Smooth muscle cell (in vitro differentiated cells): ENCODE measurements around the gene PROK1. TPM values are rescaled to one million over a fixed set of nuclear protein-coding genes. Genes with fewer than 3 reads are reported as not detected.
"Not testable (repeated sequence)": the region's sequence is repeated elsewhere in the genome, so short reads cannot be mapped to it uniquely, and the experiment has no call there.

Experiments used
- DNase-seq: peaks from one replicate; lab custom pipeline; 2025; ENCODE audit not compliant: unreplicated experiment; lab: John Stamatoyannopoulos, UW
- H2AFZ ChIP-seq: fragments of 200-600 bp; sonication (generic); 2 replicates; pipeline ENCODE4 v1.6.0; 2016; ENCODE audit warnings: antibody characterized with exemption, low read depth, mild to moderate bottlenecking
- H3F3A ChIP-seq: fragments of 200-600 bp; sonication (generic); 2 replicates; pipeline ENCODE4 v1.6.0; 2017; ENCODE audit warnings: antibody characterized with exemption, low read depth
- H3K27ac ChIP-seq: fragments of 200-600 bp; sonication (generic); 2 replicates; pipeline ENCODE4 v1.5.1; 2016; ENCODE audit warnings: low read depth, mild to moderate bottlenecking
- H3K27me3 ChIP-seq: fragments of 200-600 bp; sonication (generic); 2 replicates; pipeline ENCODE4 v1.6.1; 2016; ENCODE audit warnings: low read depth, mild to moderate bottlenecking
- H3K36me3 ChIP-seq: fragments of 200-600 bp; sonication (generic); 2 replicates; pipeline ENCODE4 v1.5.1; 2016; ENCODE audit warnings: low read depth
- H3K4me1 ChIP-seq: fragments of 200-600 bp; sonication (generic); 2 replicates; pipeline ENCODE4 v1.5.1; 2016; ENCODE audit warnings: low read depth
- H3K4me2 ChIP-seq: fragments of 200-600 bp; sonication (generic); 2 replicates; pipeline ENCODE4 v1.6.0; 2016; ENCODE audit warnings: mild to moderate bottlenecking
- H3K4me3 ChIP-seq: fragments of 200-600 bp; sonication (generic); 2 replicates; pipeline ENCODE4 v1.5.1; 2016; ENCODE audit warnings: mild to moderate bottlenecking
- H3K79me2 ChIP-seq: fragments of 200-600 bp; sonication (generic); 2 replicates; pipeline ENCODE4 v1.6.0; 2016; ENCODE audit warnings: low read depth, mild to moderate bottlenecking
- H3K9ac ChIP-seq: fragments of 200-600 bp; sonication (generic); 2 replicates; pipeline ENCODE4 v1.6.0; 2016; ENCODE audit warnings: low read depth
- H3K9me3 ChIP-seq: fragments of 200-600 bp; sonication (generic); replicated peaks from 2 replicates; pipeline ENCODE4 v1.5.1; 2016; ENCODE audit warnings: low read depth
- H4K20me1 ChIP-seq: fragments of 200-600 bp; sonication (generic); 2 replicates; pipeline ENCODE4 v1.6.0; 2016; ENCODE audit warnings: low read depth
- WGBS: methylation state at CpG from one replicate; pipeline ENCODE4 v1.1.7; 2016; ENCODE audit warnings: low lambda C conversion rate; 5-methylcytosine and 5-hydroxymethylcytosine counted together
- polyA plus RNA-seq: library from polyadenylated mRNA; unstranded; fragments of >200 nt; fragmentation: Nextera tagmentation; extraction: Ambion mirVana; gene quantifications from 2 replicates; pipeline ENCODE4 v1.2.1, GENCODE V29; 2016
- total RNA-seq: library from RNA; depleted of rRNA; stranded (reverse); fragments of >200 nt; gene quantifications from 2 replicates; pipeline ENCODE4 v1.2.3, GENCODE V29; 2014
- TF ChIP-seq, protein P1 (sequence below): fragments of 200-600 bp; sonication (generic); IDR thresholded peaks from 2 replicates; pipeline ENCODE4 v1.5.1; 2017; ENCODE audit warnings: borderline replicate concordance, mild to moderate bottlenecking, antibody characterized with exemption; ENCODE audit not compliant: insufficient read depth, poor library complexity, severe bottlenecking

The PROK1 gene, protein sequence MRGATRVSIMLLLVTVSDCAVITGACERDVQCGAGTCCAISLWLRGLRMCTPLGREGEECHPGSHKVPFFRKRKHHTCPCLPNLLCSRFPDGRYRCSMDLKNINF
- total RNA-seq = 43.0 and 45.2 TPM in 2 replicates
- polyA plus RNA-seq = 66.2 and 69.5 TPM in 2 replicates

DNA sequence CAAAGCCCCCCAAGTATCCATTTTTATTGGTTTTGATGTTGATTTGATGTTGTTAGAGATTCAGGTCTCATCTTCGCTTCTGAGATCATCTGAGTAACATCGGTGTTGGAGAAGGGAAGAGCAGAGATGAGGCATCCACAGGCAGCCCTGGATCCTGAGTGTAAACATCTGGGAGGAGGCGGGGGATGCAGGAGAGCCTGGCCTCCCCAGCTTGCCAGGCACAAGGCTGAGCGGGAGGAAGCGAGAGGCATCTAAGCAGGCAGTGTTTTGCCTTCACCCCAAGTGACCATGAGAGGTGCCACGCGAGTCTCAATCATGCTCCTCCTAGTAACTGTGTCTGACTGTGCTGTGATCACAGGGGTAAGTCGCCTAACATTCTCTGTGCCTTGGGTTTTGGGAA, at the start of gene PROK1:
Gene PROK1 (plus strand): TSS at position 221 of the 400 bp plus-strand sequence. CDS start 68 bp downstream, at position 289.
- Histone ChIP-seq H2AFZ (peak within 1 kb of the TSS; percentile 59), H3K4me1 (no peaks in the 10 kb centered on the region), H4K20me1 (no peaks in the 10 kb centered on the region), H3K9ac (no peak within 1 kb of the TSS), H3K4me3 (peak within 1 kb of the TSS; percentile 22), H3K27ac (no peak within 1 kb of the TSS), H3K4me2 (peak within 1 kb of the TSS; percentile 69), H3K9me3 (no peaks in the 10 kb centered on the region), H3K79me2 (peaks cover 10% of the 10 kb centered on the region), H3K36me3 (no peaks in the 10 kb centered on the region), H3F3A (no peaks in the 10 kb centered on the region), H3K27me3 (no peaks in the 10 kb centered on the region)
- TF ChIP-seq, protein P1, sequence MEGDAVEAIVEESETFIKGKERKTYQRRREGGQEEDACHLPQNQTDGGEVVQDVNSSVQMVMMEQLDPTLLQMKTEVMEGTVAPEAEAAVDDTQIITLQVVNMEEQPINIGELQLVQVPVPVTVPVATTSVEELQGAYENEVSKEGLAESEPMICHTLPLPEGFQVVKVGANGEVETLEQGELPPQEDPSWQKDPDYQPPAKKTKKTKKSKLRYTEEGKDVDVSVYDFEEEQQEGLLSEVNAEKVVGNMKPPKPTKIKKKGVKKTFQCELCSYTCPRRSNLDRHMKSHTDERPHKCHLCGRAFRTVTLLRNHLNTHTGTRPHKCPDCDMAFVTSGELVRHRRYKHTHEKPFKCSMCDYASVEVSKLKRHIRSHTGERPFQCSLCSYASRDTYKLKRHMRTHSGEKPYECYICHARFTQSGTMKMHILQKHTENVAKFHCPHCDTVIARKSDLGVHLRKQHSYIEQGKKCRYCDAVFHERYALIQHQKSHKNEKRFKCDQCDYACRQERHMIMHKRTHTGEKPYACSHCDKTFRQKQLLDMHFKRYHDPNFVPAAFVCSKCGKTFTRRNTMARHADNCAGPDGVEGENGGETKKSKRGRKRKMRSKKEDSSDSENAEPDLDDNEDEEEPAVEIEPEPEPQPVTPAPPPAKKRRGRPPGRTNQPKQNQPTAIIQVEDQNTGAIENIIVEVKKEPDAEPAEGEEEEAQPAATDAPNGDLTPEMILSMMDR = no peak
- WGBS = 61% methylated on average over 8 of the region's 8 CpGs
- no peak for DNase-seq

DNA sequence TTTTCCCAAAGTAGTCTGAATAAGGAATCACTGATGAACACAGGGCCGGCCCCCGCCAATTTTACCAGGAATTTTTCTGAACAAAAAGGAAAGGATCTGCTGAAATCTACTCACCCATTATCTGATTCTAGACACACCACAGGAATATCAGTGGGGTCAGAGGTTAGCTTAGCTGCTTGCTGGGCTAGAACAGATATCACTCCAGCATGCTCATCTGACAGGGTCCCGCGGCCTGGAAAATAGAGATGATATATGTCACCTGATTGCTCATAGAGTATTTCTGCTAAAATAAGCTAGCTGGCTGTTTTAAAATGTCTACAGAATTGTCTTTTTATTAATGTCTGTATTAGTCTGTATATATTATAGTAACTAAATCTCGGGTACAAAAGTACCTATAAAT, 47.1 kb upstream of the PROK1 start:
- H3K27ac ChIP-seq = no peak overlapping the region
- peaks cover 3% of the 10 kb centered on the region for H3K4me1 ChIP-seq
- H3K4me3 ChIP-seq = no peak overlapping the region
- H3F3A ChIP-seq = no peaks in the 10 kb centered on the region
- H3K36me3 ChIP-seq = no peaks in the 10 kb centered on the region
- H3K9me3 ChIP-seq = no peaks in the 10 kb centered on the region
- 92% methylated on average over 5 of the region's 5 CpGs for WGBS
- no peaks in the 10 kb centered on the region for H3K27me3 ChIP-seq
- DNase-seq = no peak
- no peak overlapping the region for H2AFZ ChIP-seq
- H3K79me2 ChIP-seq = peaks cover 13% of the 10 kb centered on the region
- no peaks in the 10 kb centered on the region for H4K20me1 ChIP-seq
- no peak overlapping the region for H3K9ac ChIP-seq
- TF ChIP-seq, protein P1 = no peak
- no peak overlapping the region for H3K4me2 ChIP-seq

DNA sequence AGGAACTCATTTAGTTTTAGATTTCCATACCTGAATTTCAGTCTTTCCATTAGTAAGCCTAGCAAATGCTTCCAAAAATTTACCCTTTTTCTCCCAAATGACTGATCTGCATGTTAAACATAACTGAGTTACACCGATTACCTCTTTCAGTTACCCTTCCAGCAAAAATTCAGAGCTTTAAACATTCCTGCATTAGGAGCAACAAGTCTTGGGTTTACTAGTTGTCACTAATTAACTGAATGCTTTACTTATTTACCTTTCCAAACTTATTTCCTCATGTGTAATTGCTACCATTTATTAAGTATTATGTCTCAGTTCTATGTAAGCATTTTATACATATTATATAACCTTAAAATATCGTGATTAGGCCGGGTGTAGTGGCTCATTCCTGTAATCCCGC, 46.5 kb upstream of the PROK1 start:
- WGBS = 97% methylated on average over 4 of the region's 4 CpGs
- H3K79me2 ChIP-seq = peaks cover 13% of the 10 kb centered on the region

DNA sequence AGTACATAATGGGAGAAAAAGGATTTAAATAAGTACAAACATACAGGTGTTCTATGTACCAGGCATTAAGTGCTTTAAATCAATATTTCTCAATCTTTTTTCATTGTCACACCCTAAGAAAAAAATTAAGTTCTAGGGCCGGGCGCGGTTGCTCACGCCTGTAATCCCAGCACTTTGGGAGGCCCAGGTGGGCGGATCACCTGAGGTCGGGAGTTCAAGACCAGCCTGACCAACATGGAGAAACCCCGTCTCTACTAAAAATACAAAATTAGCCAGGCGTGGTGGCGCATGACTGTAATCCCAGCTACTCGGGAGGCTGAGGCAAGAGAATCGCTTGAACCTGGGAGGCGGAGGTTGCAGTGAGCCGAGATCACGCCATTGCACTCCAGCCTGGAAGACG, 44.5 kb upstream of the PROK1 start:
- not testable (repeated sequence) for H3K27me3 ChIP-seq, H3K27ac ChIP-seq, H4K20me1 ChIP-seq, H3K9me3 ChIP-seq, DNase-seq, H3K9ac ChIP-seq, H3K4me1 ChIP-seq, H3F3A ChIP-seq, H2AFZ ChIP-seq, H3K36me3 ChIP-seq
- Histone ChIP-seq H3K79me2 (peaks cover 13% of the 10 kb centered on the region), H3K4me2 (peak overlapping the region; percentile 82), H3K4me3 (peak overlapping the region; percentile 57)
- 93% methylated on average over 15 of the region's 15 CpGs for WGBS

More for the DNA sequence above, 46.5 kb upstream of the PROK1 start:
- no peaks in the 10 kb centered on the region for H4K20me1 ChIP-seq
- H3K4me2 ChIP-seq = no peak overlapping the region
- no peaks in the 10 kb centered on the region for H3F3A ChIP-seq
- no peak overlapping the region for H3K27ac ChIP-seq
- no peak overlapping the region for H3K4me3 ChIP-seq
- no peaks in the 10 kb centered on the region for H3K27me3 ChIP-seq
- TF ChIP-seq, protein P1 = no peak
- no peak overlapping the region for H2AFZ ChIP-seq
- H3K4me1 ChIP-seq = peaks cover 3% of the 10 kb centered on the region
- DNase-seq = no peak
- no peak overlapping the region for H3K9ac ChIP-seq
- H3K36me3 ChIP-seq = no peaks in the 10 kb centered on the region
- no peaks in the 10 kb centered on the region for H3K9me3 ChIP-seq
